GM18873 (cell line): ENCODE measurements around the gene TSHZ3.

Experiments
- ATAC-seq: cut with Tn5 transposase; IDR thresholded peaks from one replicate; pipeline ENCODE4 v1.9.1; 2021; ENCODE audit warnings: mild to moderate bottlenecking, moderate library complexity, moderate number of reproducible peaks; ENCODE audit not compliant: unreplicated experiment, low FRiP score

TSHZ3 gene

DNA sequence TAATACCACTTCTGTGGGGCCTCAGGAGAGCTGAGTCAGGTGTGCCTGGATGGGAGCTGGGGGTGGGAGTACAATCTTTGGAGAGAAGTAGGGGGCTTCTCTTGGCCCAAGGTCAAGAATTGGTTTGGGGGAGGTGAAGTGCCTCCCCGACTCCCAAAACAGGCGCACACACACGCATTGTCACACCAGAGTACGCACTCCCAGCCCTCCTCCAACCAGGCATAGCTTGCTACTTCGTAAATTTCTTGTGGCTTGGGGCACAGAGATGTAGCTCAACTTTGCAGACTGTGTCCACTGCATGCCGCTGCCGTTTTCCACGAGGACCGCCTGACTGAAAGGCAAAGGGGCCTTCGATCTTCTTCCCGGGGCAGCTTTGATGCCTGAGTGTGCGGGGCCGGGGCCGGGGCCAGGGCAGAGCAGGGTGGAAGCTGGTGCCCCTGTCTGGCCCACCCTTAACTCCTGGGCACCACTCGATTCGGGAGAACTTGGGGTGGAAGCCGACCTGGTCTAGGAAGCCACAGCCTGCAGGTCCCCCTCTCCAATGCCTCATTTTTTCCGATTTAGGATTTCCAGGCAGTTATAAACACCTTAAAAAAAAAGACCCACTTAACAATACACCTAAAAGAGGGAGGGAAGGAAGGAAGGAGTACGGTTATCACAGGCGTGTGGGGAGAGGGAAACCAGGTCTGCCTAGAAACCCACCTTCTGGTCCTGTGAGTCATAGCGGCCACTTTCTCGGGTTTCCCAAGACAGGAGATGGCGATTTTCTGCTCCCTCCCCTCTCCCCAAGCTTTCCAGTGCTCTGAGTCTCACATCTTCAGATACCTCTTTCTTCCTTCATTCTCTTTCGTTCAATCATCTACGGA is 5.8 kb upstream of the TSHZ3 start:
- no peak for ATAC-seq

DNA sequence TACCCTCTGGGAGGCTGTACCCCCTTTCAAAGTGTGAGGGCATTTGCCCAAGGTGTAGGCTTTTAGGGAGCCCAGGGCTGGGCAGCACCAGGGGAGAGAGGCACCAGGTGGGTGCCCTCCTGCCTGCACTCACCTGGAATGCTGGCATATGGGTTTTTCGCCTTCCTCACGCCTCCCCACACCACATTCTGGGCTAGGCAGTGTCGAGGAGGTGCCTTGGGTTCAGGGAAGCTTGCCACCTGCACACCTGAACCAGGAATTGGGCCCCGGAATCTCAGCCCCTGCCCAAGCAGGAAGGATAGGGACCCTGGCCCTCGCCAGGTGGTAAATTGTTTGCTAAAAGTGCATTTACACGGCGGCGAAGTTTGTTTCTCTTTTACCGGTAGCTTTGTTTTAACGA is 5.1 kb upstream of the TSHZ3 start:
- no peak for ATAC-seq

DNA sequence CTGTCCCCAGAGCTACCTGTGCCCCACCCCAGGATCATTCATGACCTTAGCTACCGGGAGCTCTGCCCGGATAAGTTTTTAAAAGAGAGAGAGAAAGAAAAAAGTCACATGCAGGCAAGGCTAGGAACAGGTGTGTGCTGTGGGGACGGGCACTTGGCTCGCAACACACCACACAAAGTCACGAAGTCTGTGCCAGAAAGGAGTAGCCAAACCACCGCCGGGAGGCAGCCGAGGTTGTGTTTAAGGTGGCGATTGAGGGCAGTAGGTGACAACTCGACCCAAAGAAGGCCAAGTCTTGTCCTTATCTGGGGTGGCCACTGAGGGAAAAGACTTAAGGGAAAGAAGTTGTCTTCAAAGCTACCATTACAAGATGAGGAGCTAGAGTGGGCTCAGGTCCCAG is 4.6 kb upstream of the TSHZ3 start:
- ATAC-seq: no peak

DNA sequence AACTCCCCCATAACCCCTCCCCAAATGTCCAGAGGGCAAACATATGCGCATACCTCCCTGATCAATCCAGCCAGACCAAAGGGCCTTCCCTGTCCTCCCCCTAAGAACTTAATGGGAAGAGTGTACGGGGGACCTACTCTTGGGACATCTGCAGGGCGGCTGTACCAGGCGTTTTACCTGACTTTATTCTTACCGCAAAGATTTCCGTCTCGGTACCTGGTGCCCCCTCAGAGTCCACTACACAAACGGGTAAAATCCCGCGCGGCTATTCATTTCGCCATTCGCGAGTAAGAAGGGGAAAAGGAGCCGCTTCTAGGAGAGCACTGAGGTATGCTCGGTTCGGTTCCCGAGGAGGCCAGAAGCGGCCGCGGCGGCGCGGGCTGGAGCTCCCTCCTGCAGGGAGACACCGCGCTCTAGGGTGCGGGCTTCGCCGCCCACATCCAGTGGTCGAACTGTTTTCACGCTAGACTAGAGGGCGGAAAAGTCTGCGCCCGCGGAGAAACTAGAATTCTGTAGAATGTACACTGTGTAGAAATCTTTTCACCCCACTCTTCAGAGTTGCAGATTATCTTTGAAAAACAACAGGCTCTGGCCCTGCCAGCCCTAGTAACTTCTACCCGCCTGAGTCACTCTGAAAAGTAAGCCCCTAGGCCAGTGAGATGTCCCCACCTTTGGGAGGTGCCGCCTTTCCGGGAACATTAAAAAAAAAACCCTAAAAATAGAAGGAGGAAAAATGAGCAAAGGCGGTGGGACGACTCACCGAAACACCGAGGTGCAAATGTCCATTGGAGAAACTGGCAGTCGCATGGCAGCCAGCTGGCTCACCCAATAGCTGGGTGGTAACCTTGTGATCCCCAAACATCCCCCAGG is 3.8 kb upstream of the TSHZ3 start:
- ATAC-seq: no peak

DNA sequence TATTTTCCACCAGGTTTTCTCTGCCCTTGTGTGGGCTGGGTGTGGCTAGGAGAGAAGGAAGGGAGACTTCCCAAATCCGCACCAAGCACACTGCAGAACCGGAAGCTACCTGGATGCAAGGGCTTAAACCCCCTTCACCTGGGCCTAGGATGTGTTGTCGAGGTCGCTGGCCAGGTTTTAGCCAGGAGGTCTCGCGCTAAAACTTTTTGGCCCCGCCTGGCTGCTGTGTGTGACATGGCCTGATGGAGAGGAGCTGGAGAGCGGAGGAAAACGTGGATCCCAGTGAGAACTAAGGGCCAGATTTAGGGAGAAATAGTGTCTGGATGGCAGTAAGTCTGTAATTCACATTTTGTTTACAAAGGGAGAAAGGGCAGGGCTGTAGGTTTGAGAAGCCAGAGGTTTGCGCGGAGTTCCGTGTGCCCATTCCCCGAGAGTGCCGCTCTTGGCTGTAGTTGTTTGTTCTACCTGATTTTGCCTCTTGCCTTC is 3.1 kb upstream of the TSHZ3 start:
- no peak for ATAC-seq

DNA sequence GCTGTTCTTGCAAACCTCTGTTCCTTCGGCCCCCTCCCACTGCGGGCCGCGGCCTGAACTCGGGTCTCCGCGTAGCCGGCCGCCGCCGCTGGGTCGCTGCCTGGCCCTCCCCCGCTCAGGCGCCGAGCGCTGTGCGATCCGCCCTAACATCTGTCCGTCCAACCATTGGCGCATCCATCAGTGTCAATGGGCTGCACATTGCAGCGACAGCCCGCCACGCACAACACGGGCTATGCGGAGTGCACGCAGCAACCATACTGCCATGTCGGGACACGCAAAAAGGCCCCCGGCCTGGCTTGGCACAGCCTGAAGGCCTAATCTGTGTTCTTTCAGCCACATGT is 2.6 kb upstream of the TSHZ3 start:
- ATAC-seq: no peak

DNA sequence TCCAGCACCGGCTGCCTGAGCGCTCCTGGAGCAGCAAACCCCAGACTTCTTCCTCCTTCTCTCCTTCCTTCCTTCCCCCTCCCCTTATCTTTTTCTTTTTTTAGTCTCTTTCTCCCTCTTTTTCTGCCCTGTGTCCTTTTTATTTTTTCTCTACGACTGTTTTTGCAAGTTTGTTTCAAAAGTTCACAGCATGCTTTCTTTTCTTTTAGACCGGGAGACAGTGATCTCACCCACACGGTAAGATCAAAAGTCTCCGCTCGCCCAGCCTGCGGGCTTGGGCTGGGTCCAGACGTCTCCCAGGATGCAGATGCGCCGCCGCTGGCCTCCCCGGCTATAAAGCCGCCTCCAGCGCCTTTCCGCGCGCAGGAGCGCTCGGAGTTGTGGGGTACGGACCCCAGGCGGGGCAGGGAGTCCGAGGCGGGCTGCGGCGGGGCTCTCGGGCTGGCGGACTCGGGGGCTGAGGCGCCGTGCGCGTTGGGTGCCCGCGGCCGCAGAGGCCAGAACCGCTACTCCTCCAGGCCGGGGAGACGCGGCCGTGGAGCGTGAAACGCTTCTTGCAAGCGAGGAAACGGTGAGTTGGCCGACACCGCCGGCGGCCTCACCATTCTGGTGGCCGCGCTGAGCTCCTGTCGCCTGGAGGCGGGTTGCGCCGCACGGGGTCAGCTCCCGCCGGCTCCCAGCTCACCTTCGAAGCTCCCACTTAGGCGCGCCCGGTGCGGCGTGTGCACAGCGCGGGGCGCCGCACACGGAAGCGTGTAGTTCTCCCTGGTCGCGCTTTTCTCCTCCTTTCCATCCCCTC is 2.0 kb upstream of the TSHZ3 start:
- ATAC-seq: no peak

DNA sequence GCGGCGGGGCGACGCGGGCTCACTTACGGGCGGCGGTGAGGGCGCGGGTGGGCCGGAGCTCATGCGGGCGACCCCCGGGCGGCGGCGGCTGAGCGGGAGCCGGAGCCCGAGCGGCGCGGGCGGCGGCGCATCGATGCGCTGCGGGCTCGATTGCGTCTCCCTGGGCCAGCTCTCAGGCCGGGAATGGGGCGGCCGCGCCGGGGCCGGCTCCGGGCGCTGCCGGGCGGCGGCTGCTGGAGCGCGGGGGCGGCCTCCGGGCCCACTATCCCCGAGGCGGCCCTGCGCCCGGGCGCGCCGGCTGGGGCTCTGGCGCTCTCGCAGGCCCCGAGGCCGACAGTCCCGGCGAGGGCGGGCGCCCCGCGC is 1.4 kb upstream of the TSHZ3 start:
- ATAC-seq: no peak

DNA sequence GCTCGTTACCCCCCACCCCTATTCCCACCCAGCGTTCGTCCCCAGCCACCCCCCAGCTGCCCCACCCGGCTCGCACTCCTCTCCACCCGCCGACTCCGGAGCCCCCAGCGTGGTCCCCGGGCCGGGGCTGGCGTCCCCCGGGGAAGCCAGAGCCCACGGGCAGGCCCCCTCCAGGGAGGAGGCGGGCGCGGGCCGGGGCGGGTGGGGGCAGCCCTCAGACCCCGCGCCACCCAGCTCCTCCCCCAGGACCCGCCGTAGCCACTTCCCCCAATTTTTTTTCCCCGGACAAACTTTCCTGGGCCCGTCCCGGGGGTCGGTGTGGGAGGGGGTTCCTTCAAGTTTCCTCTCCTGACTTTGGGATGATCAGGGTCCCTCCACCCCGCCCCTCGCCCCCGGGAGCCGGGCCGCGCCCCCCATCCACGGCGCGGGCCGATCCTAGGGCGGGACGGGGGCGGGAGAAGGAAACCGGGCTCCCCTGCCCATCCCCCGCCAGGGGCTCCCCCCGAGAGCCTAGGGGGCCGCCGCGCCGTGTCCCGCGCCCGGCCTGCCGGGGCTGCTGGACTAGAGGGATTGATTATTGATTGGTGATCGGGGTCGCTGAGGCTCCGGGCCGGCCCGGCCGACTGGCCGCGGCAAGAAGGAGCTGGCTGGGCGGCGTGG is 927 bp upstream of the TSHZ3 start:
- no peak for ATAC-seq

DNA sequence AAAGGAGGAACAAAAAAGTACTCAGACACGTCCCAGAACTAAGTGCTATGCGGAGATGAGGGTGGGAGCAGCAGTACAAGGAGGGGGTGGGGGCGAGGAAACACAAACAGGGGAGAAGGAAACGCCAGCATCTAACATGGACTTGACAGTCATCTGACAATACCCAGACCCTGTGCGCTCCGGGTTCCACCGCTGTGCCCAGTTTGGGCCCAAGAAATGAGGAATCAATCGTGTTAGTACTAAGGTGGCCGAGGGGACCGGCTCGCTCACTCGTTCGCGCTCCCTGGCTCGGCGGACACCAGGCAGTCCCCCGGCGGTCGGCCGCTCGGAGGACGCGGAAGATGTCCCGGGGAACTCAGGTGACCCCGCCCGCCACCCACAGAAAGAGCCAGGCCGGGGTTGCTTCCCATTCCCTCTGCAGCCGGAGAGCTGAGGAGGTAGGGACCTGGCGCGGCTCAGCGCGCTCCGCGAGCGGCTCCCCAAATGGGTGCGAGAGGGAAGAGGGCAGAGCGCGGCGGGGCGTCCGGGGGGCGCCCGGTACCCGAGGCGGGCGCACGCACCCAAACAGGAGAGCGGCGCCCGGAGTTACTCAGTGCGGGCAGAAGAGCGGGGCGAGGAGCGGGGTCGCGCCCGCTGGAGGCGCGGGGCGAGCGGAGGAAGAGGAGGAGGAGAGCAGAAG is 616 bp downstream of the TSHZ3 start:
- no peak for ATAC-seq

DNA sequence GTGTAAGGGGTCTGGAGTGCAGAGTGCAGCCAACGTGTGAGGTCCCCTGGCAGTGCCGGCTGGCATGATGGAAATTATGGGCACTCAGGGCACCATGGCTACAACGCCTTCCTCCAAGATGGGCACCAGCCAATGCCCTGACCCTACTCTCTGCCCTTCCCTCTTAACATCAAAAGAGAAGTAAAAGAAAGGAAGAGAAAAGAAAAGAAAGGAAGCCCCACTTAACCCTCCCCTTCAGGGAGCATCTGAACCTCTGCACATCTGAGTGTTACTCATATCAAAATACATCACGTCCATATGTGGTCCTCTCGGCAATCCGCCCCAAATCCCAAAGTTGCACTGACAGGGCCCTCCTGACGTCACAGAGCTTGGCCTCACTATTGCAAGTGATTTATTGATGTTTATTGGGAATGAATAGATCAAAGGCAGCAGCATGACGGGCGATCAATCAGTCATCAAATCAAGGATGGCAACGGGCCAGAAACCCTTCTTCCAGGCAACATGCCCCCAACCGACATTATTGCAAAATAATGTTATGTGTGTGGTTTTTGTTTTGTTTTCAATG is 1.3 kb downstream of the TSHZ3 start:
- ATAC-seq: no peak

DNA sequence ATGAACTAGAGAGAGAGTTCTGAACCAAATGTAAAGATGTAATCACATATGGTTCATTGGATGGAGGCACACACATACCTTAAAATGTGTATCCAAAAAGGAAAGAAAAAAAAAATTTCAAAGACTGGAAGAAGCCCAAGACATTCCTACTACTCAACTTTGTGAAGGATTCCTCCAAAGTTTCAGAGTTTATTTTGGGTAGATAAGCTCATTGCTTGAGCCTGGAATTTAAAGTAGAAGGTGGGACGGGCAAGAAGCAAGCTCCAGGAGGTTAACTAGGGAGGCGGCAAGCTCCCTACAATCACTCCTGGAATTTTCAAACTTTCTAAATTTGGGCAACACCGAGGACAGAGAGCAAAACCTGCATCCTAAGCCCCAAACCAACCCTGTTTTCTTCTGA is 1.9 kb downstream of the TSHZ3 start:
- no peak for ATAC-seq

DNA sequence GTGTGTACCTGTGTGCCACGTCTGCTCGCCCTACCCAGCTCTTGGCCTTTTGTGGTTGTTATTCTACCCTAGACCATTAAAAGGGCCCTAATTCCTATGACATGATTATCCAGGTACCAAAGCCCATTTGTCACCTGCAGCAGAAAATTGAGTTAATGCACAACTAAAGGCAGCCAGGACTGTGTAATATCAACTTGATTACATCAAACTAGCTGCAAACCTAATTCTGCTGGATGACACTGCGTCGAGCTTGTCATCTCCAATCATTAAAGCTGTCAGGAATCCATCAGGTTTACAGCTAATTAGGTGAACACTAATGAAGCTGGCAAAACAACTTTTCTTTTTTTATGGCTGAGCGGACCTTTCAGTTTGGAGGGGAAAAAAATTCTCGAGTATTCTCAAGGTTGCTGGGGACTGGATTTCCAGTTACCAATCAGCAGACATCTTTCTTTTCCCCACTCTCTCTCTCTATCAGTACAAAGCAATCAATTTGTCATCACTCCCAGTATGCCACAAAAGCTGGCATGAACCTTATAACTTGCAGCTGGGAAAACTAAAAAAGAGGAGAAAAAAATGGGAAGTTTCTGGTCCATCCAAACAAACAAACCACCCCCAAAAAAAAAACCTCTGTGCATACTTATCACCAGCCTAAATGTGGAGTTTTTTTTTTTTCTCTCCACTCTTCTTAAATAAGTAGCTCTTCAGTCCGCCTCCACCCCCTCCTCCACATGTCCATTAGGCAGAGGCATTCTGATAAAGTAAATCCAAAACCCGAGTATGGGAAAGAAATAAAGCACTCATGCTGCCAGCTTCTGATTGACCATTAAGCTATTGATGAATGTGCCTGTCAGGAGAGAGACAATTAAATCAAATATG is 2.8 kb downstream of the TSHZ3 start:
- no peak for ATAC-seq

DNA sequence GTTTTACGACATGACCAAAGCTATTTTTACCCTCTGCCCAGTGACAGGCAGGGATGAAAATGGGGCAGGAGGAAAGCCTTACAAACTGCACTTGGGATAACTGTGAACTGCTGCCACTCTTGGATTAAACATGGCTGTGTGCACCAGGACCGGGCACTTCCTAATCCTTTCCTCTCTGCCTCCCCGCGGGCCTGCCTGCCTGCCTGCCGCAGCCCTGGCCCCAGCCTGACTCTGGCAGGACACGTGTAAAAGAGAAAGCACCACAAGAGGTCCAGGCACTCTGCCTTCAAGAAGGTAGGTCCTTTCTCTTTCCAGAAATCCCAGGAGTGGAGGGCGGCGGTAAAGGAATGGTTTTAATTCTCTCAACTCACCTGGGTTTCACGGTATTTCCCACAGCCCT is 4.8 kb downstream of the TSHZ3 start:
- no peak for ATAC-seq

DNA sequence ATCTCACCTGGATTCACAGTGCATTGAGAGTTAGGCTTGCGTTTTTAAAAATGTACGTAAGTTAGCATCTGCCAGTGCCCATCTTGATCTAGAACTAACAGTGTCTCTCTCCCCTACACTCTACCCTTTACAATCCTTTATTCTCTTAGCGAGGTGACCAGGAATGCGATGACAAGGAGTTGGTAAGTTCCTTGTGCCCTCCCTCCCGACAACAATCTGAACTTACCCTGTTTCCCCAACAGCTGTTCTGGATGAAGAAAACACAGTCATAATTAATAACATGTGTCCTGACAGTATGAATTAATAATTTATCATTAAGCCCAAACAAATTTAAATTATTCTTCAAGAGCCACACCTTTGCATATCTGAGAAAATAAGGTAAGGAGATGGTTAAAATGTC is 6.3 kb downstream of the TSHZ3 start:
- ATAC-seq: no peak

DNA sequence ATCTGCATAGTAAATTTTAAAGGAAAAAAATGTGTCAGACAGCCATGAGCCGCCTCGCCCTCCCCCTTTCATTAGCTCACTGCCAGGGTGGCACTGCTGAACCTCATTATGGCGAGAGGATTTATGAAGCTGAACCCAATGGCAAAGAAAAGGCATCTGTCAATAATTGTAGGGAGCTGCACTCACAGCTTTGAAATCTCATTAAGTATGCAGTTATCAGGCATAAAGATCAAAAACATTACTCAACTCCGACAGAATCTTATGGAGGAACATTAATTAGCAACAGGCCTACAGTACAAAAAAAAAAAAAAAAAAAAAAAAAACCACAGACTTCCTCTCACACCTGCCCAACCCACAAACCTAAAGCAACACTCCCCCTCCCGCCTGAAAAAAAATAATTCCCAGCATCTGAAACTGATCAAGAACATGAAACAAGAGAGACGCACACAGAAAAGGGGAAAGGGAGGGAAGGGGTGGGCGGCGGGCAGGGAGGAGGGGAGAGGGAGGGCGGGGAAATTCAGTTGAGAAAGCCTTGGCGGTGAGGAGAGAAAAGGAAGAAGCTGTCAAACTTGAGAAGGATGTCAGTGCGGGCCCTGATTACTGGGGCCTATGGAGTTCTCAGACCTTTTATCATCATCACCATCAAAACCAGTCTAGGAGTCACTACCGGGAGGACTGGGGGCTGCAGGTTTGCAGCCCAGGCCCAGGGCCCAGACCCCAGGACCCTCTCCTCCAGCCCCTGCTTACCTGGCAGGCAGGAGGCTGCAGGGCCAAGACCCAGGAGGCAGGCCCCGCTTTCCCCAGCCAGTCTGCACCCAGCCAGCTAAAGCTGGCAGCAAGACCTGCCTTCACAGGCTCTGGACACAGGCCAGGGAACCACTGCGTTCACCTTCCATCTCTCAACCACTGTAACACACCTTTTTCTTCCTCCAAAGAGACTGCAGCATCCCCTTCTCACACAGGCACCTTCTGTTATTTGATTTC is 8.9 kb downstream of the TSHZ3 start:
- ATAC-seq: no peak

DNA sequence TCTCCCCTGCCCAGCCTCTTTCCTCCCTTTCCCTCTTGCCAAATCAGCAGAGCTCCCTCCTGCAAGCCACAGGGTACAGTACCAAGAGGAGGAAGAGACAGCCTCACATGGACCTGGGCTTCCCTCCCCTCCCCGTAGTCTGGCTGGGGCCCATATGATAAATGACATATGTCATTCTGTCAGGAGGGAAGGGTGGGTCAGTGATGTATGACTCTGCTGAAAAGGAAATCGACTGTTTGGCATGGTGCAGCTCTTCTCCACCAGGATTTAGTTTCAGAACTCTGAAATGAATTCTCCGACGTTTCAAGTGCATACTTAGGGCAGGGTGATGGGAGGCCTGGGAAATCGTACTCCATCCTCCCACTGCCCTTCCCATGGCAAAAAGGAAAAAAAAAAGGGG is 9.8 kb downstream of the TSHZ3 start:
- no peak for ATAC-seq
